GM13976 (cell line): ENCODE data around the gene NUFIP2.
"Not testable (repeated sequence)": the region's sequence is repeated elsewhere in the genome, so short reads cannot be mapped to it uniquely, and the experiment has no call there.

ENCODE experiments used
- DNase-seq: peaks from one replicate; pipeline ENCODE4 v3.0.0; 2012; ENCODE audit warnings: low spot score
- CTCF ChIP-seq: IDR thresholded peaks from 2 replicates; pipeline ENCODE4 v1.5.1; 2012; ENCODE audit warnings: borderline replicate concordance, mild to moderate bottlenecking; ENCODE audit not compliant: insufficient read depth; ENCODE audit errors: extremely low read depth, missing control alignments, control extremely low read depth
- in situ Hi-C: fragments of 300-500 bp; cut with MboI; formaldehyde crosslinking; loops from one replicate; pipeline ENCODE4 v1.12.0; 2022; ENCODE audit warnings: low sequenced_read_pairs, mixed read lengths, inconsistent platforms; ENCODE audit not compliant: unreplicated experiment

Gene NUFIP2

GRCh38 chr17:29283496-29283895 is 10.5 kb downstream of the NUFIP2 start:
- no peak for DNase-seq
- TF ChIP-seq CTCF: no peak
- in situ Hi-C loops: no loop called here

GRCh38 chr17:29279397-29280070 is 14.4 kb downstream of the NUFIP2 start:
- DNase-seq: no peak
- in situ Hi-C loops: no loop called here
- TF ChIP-seq CTCF: no peak

- DNase-seq: no peak
- in situ Hi-C loops: no loop called here
- TF ChIP-seq CTCF: no peak
These were observed 15.3 kb downstream of the NUFIP2 start for GRCh38 chr17:29278692-29279091.

DNA sequence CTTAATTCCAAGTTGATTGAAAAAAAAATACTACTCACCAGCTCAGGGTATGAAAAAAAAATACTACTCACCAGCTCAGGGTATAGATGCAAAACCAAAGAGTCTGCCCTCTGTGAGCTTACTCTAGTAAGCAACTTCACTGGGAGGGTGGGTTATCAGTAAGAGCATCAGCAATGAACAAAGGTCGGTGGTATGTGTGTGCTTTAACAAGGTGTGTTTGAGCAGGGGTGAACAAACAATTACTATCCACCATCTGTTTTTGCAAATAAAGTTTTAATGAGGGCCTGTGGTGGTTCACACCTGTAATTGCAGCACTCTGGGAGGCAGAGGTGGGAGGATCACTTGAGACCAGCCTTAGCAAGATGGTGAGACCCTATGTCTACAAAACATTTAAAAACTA is 20.0 kb downstream of the NUFIP2 start:
- no peak for TF ChIP-seq CTCF
- in situ Hi-C loops: no loop called here

GRCh38 chr17:29271980-29272379 is 22.0 kb downstream of the NUFIP2 start:
- DNase-seq, in situ Hi-C loops: not testable (repeated sequence)

More for the DNA sequence above, 20.0 kb downstream of the NUFIP2 start:
- no peak for DNase-seq

GRCh38 chr17:29263916-29264315 is 30.0 kb downstream of the NUFIP2 start:
- no peak for DNase-seq
- no peak for TF ChIP-seq CTCF
- in situ Hi-C loops: no loop called here

- in situ Hi-C loops: no loop called here
- no peak for TF ChIP-seq CTCF
- no peak for DNase-seq
These were observed 36.2 kb downstream of the NUFIP2 start for GRCh38 chr17:29257756-29258155.
